Suppressor macrophage treated with lipopolysaccharide for 1 hour (primary cell): Measurements from ENCODE around the gene ZFPM1.
"Not testable (repeated sequence)": the region's sequence is repeated elsewhere in the genome, so short reads cannot be mapped to it uniquely, and the experiment has no call there.

ENCODE experiments used
- DNase-seq, 3 donors: peaks; one replicate each; pipeline ENCODE4 v3.0.0-alpha.2; 2020 to 2022

Gene ZFPM1

DNA sequence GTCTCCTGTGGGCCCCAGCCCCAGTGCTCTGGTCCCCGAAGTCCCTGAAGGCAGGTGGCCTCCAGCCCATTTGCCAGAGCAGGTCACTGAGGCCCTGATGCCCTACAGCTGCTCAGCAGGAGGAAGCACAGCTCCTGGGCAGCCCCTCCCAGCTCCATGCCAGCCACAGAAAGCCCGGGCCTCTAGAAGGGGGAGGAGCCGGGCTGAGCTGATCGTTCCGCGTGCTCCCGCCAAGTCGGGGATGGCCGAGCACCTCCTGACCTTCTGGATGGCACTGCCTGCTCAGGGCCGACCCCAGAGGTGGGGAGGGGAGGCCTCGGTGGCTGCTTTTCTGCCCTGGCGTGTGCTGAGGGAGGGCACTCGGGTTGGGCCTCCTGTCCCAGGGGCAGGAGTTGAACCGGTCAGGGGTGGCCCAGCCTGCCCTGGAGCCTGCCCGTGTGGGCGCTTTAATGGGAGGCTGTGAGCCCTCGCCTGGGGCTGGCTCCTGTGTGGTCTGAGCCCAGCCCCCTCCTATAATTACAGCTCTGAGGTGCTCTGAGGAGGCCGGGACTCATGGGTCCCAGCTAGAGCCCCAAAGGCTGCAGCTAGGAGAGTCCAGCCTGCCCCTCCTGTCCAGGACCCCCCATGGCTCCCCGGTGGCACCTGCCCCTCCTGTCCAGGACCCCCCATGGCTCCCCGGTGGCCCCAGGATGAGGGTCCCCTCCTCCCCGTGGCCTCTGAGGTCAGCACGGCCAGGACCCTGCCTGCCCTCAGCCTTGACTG lies 29.7 kb downstream of the ZFPM1 start:
- no peak for DNase-seq

GRCh38 chr16:88483392-88483641 lies 30.2 kb downstream of the ZFPM1 start:
- no peak for DNase-seq

DNA sequence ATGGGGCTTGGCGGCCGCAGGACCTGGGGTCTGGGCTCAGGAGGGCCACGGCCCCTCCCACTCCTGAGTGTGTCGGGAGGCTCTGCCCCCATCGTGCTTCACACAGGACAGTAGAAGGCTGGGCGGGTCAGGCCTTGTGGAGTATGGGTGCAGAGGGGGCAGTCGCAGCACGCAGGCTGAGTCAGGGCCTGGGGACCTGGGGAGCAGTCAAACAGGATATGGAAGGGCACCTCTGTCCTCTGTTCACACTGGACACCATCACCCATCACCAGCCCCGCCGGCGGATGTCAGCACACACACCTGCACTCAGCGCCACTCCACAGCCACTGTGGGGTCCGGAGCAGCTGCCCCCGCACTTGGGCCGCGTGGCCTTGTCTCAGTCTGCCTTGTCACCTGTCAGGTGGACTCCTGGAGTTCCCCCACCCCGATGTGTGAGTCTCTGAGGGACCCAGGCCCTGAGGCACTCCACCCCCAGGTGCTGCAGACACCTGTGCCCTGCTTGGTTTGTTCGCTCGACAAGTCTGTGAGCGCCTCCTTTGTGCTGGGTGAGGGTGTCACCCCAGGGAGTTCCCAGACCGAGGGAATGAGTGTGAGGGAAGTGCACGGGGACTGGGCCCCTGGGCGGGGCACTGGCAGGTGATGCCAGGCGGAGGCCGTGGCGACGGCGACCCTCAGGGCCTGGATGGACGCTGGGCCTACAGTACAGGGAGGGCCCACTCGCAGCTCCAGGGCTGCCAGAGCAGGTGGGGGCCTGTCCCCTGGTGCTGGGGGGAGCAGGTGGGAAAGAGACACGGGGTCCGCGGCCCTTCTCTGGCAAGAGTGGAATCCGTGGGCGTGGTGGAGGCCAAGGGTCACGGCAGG lies 31.7 kb downstream of the ZFPM1 start:
- DNase-seq: no peak

- not testable (repeated sequence) for DNase-seq
Observed at GRCh38 chr16:88485366-88485741, 32.3 kb downstream of the ZFPM1 start.

- no peak for DNase-seq
Observed at GRCh38 chr16:88486398-88487123, 33.5 kb downstream of the ZFPM1 start.

GRCh38 chr16:88487124-88487432 lies 34.0 kb downstream of the ZFPM1 start:
- no peak for DNase-seq

DNA sequence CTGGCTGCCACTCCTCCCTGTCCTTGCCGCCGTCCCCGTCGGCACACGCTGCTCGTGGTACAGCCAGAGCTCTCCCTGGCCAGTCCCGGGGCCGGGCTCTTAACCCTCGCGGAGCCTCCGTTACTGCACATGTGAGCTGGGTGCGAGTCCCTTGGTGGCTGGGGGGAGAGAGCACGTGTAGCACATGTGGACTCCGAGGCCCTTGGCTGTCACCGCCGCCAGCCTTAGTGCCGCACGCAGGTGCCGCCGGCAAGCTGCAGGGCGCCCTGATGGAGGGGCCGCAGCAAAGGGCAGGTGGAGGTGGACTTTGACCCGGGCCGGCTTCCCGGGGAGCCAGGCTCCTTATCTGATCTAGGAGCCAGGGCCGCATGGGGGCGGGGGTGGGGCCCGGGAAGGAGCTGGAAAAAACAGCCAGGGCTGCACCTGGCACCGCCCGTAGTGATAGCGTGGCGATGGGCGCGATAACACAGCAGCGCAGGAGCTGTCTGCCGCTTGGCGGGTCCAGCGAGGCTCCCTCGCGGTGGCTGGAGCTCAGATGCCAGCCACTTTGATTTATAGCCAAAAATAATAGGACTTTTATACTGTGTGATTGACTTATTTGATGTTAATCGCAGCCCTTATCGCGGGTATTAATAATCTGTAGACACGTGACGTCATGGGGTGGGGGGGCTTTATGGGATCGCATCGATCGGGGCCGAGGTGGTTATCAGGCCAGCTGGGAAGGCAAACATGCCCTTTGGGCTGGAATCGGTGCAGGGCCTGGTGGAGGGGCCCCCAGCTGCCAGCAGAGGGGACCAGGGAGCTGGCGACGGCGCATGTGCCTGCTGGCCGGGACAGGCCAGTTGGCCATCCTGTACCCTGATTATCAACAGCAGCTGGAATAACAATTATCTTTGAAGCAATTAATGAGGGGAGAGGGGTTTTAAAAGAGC lies 35.1 kb downstream of the ZFPM1 start:
- no peak for DNase-seq

DNA sequence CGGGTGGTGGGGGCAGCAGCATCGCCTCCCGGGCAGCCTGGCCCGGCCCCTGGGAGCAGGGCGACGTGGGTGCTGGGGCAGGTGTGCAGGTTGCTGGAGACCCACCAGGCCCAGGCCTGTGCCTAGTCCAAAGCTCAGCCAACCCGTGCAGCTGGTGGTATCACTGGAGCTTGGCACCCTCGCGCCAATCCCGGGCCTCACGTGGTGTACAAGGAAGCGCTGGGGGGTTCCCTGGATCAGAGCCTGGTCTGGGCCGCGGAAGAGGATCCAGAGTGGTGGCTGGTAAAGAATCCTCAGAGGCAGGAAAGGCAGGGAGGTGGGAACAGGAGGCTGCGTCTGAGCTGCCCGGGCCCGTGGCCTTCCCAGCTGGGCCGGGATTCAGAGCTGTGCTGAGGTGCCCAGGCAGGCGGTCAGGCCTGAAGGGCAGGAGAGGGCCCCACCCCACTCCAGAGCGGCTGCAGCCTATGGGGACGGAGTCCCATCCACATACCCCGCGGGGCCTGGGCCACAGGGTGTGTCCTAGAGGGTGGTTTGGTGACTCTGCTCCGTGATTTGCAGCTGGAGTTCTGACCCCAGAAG lies 36.2 kb downstream of the ZFPM1 start:
- DNase-seq: no peak

DNA sequence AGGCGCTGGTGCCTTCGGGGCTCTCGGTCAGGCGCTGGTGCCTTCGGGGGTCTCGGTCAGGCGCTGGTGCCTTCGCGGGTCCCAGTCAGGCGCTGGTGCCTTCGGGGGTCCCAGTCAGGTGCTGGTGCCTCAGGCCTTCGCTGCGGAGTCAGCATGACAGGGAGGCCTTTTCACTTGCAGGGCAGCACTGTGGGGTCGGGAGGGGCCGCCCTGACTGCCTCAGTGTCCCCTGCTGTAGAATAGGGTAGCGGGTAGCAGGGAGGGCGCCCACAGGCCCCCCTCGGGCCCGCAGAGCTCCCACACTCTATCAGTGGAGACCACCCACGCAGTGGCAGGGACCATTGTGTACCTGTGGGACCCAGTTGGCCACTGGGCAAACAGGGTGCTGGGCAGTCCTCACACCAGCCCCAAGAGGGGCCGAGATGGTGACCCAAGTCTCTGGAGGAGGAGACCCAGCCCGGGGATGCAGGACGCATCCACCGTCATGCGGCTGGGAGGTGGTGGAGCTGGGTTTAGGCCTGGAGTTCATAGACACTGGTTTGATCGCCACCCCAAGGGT lies 38.0 kb downstream of the ZFPM1 start:
- DNase-seq: no peak

DNA sequence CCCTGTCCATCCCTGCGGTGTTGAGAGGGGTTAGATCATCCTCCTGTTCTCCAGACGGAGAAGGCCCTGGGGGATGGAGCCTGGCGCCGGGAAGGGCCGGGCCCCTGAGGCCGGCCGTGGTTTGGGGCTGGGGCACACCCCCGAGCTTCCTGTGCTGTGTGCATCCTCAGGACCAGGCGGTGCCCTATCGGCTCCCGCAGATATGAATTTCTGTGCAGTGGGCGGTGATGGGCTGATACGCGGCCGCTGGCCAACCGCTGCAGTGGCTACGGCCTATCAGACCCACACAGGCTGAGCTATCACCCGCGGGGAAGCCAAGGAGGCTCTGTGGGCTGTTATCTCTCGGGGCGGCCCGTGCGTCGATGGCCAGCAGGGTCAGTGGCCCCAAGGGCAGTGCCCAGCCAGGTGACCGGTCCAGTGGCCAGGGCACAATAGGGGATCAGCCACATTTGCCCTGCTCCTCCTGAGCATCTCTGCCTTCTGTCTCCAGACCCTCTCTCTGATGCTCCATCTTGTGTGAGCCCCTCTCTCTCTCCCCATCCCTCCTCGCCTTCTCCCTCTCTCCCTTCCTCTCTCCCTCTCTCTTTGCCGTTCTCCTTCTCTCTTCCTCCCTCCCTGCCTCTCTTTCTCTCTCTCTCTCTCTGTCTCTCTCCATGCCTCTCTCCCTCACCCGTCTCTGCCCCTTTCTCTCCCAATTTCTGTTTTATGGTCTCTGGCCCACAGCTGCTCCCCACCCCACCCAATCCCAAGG lies 38.7 kb downstream of the ZFPM1 start:
- DNase-seq: no peak

GRCh38 chr16:88493879-88494278 lies 40.8 kb downstream of the ZFPM1 start:
- DNase-seq: no peak

DNA sequence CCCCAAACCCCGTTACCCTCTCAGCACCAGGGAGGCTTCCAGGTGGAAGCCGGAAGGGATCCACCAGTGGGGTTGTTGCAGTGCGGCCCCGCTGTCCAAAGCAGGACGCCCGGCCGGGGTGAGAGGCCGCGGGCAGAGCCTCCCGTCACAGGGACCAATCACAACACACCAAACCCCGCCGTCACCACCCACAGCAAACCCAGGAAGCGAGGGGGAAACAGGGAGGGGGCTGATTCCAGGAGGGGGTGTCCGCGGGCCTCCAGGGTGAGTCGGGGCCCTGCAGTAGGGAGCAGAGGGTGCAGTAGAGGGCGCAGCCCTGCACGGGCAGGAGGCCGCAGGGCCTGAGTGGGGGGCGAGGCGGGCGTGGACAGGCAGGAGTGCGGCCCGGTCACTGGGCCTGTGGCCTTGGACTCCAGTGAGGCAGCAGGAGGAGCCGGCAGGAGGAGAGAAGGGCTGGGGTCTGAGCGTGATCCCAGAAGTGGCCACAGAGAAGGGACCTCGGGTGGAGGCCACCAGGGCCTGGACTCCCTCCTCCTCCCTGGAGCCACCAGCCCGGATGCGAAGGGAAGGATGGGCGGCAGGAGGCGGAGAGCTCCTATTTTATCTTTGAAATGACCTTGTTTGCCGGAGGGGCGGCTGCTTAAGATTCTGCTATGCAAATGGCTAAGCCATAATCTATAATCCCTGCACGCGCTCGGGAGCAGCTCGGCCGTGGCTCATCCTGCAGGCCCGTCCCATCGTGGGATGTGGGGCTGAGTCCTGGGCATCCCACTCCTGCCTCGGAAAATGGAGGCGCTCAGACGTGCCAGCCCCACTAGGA lies 41.5 kb downstream of the ZFPM1 start:
- DNase-seq: no peak

DNA sequence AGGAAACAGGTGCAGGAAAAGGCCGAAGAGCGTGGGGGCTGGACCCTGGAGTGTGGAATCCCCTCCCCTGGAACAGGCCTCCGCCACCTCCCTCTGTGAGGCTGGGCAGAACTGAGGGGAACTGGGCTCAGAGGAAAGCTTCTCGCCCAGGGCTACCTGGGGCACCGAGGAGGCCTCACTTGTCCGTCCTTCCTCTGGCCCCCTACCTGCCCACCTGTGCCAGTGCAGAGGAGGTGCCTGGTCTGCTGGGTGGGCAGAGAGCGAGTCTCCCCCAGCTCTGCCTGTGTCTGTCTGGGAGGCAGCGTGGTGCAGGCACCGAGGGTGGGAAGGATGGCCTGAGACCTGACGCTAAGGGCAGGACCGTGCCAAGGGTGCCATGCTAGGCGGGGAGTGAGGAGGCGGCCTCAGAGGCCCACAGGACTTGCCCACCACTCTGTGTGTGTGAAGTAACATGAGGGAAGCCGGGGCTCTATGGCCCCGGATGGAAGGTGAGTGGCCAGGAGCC lies 42.2 kb downstream of the ZFPM1 start:
- no peak for DNase-seq

GRCh38 chr16:88497561-88498462 lies 44.7 kb downstream of the ZFPM1 start:
- no peak for DNase-seq

- DNase-seq: no peak
Observed at GRCh38 chr16:88498576-88499208, 45.6 kb downstream of the ZFPM1 start.

- no peak for DNase-seq
Observed at GRCh38 chr16:88499292-88499691, 46.2 kb downstream of the ZFPM1 start.

DNA sequence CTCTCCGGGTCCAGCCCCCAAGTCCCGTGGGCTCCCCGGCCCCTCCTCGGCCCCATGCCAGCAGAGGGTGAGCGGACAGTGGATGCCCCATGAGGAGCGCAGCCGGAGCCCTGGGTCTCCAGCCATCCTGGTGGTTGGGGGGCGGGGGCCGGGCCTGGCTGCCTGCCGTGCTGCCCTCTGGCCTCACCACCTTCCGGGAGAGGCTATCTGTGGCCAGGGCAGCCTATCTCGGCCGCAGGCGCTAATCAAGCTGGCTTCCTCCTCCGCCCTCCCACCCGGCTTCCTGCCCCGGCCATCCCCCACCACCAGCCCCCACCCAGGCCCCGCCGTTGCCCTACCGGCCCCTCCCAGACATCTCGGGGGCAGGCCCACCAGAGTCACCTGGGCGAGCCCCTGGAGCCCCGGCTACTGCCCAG lies 46.8 kb downstream of the ZFPM1 start:
- DNase-seq: no peak

DNA sequence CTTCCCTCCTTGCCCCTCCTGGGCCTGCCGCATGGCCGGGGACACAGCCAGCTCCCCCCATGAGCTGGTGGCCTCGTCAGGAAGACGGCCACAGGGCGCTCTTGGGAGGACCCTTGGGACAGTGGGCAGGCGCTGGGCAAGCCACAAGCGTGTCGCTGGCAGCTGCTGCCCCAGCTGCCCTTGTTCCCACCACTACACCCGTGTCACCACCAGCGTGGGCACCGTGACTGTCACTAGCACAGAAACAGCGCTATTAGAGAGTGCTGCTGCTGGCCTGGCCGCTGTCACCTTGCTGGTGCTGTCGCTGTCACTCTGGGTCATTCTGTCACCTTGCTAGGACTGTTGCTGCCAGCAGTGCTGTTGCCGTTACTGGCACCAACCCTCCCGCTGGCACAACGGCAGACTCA lies 47.2 kb downstream of the ZFPM1 start:
- no peak for DNase-seq

DNA sequence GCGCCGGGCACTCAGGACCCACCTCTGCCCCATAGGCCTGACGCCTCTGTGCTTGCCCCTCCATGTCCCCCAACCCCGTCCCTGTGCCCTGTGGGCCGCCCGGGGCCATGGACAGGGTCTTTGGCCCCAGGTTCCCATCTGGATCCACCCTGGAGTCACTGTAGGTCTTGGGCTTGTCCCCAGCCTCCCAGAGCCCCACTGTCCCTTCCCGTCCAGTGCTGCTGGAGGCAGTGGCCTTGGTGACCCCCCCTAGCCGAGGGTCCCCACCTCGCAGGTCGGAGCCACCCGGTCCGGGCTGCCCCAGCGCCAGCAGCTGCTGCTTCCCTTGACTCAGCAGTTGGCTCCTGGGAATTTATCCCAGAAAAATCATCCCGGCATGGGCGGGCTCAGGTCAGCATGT lies 49.3 kb downstream of the ZFPM1 start:
- no peak for DNase-seq
